H7 (cell line): ENCODE results near the gene LRIT1. TPM values are rescaled to one million over a fixed set of nuclear protein-coding genes. Genes with fewer than 3 reads are reported as not detected.

Source experiments
- DNase-seq: peaks from one replicate; pipeline ENCODE4 v3.0.0; 2012
- H3K27me3 ChIP-seq: 2 replicates; pipeline ENCODE4 v1.6.0; 2011; ENCODE audit warnings: mild to moderate bottlenecking, low read length; ENCODE audit not compliant: control insufficient read depth, insufficient read depth
- H3K36me3 ChIP-seq: replicated peaks from 2 replicates; pipeline ENCODE4 v1.5.1; 2011; ENCODE audit warnings: low read length; ENCODE audit not compliant: control insufficient read depth, insufficient read depth
- H3K4me3 ChIP-seq: 2 replicates; pipeline ENCODE4 v1.5.1; 2011; ENCODE audit warnings: low read depth, mild to moderate bottlenecking, control low read depth, low read length, moderate library complexity; ENCODE audit not compliant: insufficient read depth
- total RNA-seq: library from RNA; depleted of rRNA; stranded (reverse); fragments of >200 nt; shearing (Covaris generic); gene quantifications from 2 replicates; pipeline ENCODE4 v1.2.3, GENCODE V29; 2014

The LRIT1 gene
- total RNA-seq, 1 experiment from 2014 or later, result not detected

GRCh38 chr10:84235096-84235495, 6.2 kb downstream of the LRIT1 start:
- Histone ChIP-seq H3K4me3 (no peak overlapping the region), H3K36me3 (no peaks in the 10 kb centered on the region), H3K27me3 (peaks cover 3% of the 10 kb centered on the region; the same call in 1 of the 2 replicates)
- no peak for DNase-seq

GRCh38 chr10:84234479-84234878, 6.9 kb downstream of the LRIT1 start:
- Histone ChIP-seq H3K27me3 (peaks cover 3% of the 10 kb centered on the region; the same call in 1 of the 2 replicates), H3K4me3 (no peak overlapping the region), H3K36me3 (no peaks in the 10 kb centered on the region)
- no peak for DNase-seq

- Histone ChIP-seq H3K4me3 (no peak overlapping the region), H3K36me3 (no peaks in the 10 kb centered on the region), H3K27me3 (peaks cover 3% of the 10 kb centered on the region; the same call in 1 of the 2 replicates)
- no peak for DNase-seq
Observed at GRCh38 chr10:84233940-84234339, 7.4 kb downstream of the LRIT1 start.

DNA sequence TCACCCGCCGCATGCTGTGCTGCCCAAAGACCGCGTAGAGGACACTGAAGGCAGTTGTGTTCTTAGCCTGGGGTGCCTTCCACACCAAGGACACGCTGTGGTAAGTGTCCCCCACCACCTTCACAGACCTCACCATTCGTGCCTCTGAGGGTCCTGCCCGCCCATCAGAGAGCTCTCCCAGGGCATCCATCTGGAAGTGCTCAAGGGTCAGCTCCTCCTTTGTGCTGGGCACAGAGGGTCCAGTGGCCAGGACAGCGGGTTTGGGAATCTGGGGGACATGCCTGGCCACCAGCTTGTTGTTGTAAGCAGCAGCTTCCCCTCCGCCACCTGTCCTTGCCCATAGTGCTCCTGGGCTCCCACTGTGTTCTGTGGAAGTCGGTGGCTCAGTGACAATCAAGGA, 9.0 kb downstream of the LRIT1 start:
- Histone ChIP-seq H3K27me3 (peaks cover under 1% of the 10 kb centered on the region; the same call in 1 of the 2 replicates), H3K4me3 (no peak overlapping the region), H3K36me3 (no peaks in the 10 kb centered on the region)
- no peak for DNase-seq

GRCh38 chr10:84230359-84230758, 11.0 kb downstream of the LRIT1 start:
- Histone ChIP-seq H3K4me3 (no peak overlapping the region), H3K27me3 (no peaks in the 10 kb centered on the region; the same call in 1 of the 2 replicates), H3K36me3 (no peaks in the 10 kb centered on the region)
- DNase-seq, result no peak

DNA sequence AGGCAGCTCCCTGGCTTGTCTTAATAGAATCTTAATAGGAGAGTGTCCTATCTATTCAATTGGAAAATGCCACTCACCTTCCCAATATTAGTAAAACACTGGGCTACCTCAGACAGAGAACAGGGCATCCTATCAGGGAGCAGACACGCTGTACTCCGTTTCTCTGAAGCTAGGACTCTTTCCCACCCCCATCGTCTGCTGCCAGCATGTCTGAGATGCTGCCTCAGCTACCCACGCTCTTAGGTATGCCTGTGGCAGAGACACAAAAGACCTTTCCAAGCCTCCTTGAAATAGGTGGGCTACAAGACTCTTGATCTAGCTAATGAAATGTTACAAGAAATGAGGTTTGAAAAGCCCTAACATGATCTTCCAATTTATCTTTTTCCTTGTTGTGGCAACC, 13.5 kb downstream of the LRIT1 start:
- no peak overlapping the region for H3K4me3 ChIP-seq
- no peaks in the 10 kb centered on the region; the same call in 1 of the 2 replicates for H3K27me3 ChIP-seq
- no peak for DNase-seq
- H3K36me3 ChIP-seq, result no peaks in the 10 kb centered on the region

DNA sequence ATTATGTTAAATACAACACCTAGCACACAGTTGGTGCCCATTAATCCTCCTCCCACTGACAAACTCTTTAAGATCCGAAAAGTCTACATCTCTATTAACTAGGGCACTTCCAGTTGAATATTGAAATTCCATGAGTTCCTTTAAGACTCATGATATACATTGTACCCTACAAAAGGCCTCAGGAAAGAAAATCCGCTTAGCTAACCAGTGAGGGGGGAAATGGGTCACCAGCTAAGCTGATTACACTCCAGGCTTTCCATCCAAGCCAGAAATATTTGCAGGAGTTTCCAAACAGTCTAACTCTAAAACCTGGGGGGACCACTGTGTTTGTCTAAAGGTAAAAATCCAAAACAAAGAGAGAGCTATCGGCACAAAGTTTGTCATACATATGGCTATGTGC, 14.7 kb downstream of the LRIT1 start:
- H3K4me3 ChIP-seq, result no peak overlapping the region
- no peaks in the 10 kb centered on the region; the same call in 1 of the 2 replicates for H3K27me3 ChIP-seq
- DNase-seq, result no peak
- no peaks in the 10 kb centered on the region for H3K36me3 ChIP-seq

- DNase-seq, result no peak
- no peak within 1 kb of the TSS for H3K4me3 ChIP-seq
- no peaks in the 10 kb centered on the region; the same call in 1 of the 2 replicates for H3K27me3 ChIP-seq
- no peaks in the 10 kb centered on the region for H3K36me3 ChIP-seq
Observed at GRCh38 chr10:84225427-84226173, 15.7 kb downstream of the LRIT1 start, which contains the start of gene LRIT2. Gene LRIT2, minus strand, starts transcription at chr10:84225544. Its CDS starts 24 bp downstream, at chr10:84225520.

GRCh38 chr10:84224411-84225028, 16.8 kb downstream of the LRIT1 start:
- Histone ChIP-seq H3K36me3 (no peaks in the 10 kb centered on the region), H3K27me3 (no peaks in the 10 kb centered on the region; the same call in 1 of the 2 replicates), H3K4me3 (no peak overlapping the region)
- peak; percentile 83 for DNase-seq

- Histone ChIP-seq H3K4me3 (no peak overlapping the region), H3K36me3 (no peaks in the 10 kb centered on the region), H3K27me3 (no peaks in the 10 kb centered on the region; the same call in 1 of the 2 replicates)
- DNase-seq, result no peak
Observed at GRCh38 chr10:84221916-84222315, 19.4 kb downstream of the LRIT1 start.

DNA sequence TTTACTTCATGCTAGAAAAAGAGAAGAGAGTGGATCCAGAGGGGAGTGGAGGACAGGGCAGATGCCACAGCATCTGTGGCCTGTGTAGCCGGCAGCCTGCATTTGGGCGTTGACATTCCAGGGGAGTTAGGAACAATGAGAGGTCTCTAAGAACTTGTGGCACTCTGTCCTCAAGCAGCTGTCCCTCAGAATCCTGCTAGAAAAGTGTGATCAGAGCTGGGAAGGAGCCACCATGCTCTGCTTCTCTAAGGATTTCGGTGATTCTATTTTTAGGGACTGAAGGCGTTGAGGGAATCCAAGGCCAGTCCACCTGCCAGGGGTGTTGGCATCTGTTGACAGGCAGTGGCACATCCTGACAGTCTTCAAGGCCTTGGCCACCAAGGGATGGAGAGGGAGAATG, 23.6 kb downstream of the LRIT1 start:
- Histone ChIP-seq H3K27me3 (no peaks in the 10 kb centered on the region), H3K36me3 (no peaks in the 10 kb centered on the region)
- no peak for DNase-seq

DNA sequence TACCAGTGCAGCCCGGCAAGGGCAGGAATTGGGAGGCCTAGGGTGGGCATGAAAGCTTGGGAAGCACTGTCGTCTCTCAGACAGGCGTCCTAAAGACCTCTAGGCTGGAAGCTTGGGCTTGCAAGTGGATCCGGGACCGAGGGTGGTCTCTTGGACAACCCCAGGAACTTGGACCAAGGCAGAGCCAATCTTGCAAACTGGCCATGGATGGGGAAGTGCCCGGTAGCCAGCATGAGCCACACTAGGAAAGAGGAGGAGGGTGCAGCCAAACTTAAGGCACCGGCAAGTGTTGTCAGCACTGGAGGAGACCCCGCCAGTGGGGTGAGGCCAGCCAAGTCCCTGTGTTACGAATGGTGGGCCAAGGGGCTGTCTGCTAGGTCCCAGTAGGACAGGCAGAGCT, 24.5 kb downstream of the LRIT1 start:
- no peak for DNase-seq
- Histone ChIP-seq H3K36me3 (no peaks in the 10 kb centered on the region), H3K27me3 (no peaks in the 10 kb centered on the region), H3K4me3 (no peak overlapping the region)

More for the DNA sequence above, 23.6 kb downstream of the LRIT1 start:
- H3K4me3 ChIP-seq, result no peak overlapping the region

DNA sequence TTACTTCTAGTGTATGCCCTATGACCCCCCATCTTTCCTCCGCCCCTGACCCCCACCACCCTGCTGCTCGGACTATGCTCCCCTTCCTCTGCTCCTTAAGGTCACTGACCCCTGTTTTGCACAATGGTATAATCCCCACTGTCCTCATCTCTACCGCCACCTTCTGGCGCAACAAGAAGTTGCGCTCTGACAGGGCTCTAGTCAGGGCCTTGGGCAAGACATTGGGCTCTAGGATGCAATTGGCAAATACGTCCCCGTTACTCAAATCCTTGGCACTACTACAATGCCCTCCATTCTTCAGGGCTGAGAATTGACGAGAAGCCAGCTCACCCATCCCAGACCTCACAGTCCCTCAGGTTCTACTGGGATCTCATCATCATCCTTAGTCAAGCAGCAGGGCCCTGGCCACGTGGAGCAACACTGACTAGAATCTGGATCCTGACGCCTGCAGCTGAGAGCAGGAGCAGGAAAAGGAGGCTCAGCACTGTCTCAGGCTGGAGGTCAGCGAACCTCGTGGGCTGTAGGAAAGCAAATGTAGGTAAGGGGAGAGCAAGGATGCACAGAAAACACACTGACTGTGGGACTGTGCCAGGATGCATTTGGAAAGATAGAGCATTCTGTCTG, 26.6 kb downstream of the LRIT1 start:
- H3K27me3 ChIP-seq, result no peaks in the 10 kb centered on the region
- H3K4me3 ChIP-seq, result no peak overlapping the region
- DNase-seq, result peak; percentile 86
- no peaks in the 10 kb centered on the region for H3K36me3 ChIP-seq

GRCh38 chr10:84214046-84214572, 27.2 kb downstream of the LRIT1 start:
- Histone ChIP-seq H3K36me3 (no peaks in the 10 kb centered on the region), H3K4me3 (no peak overlapping the region), H3K27me3 (no peaks in the 10 kb centered on the region)
- DNase-seq, result peak; percentile 59
